Stimulated activated CD8-positive, alpha-beta memory T cell treated with anti-CD3 and anti-CD28 coated beads, Interleukin-7, amount 100 ng/mL, for 24 hours (primary cell): ENCODE measurements around the gene RBBP8.
"Not testable (repeated sequence)": the region's sequence is repeated elsewhere in the genome, so short reads cannot be mapped to it uniquely, and the experiment has no call there.

Experiments used
- DNase-seq: peaks from one replicate; pipeline ENCODE4 v3.0.0-alpha.2; 2020; ENCODE audit warnings: low read depth

RBBP8 gene

DNA sequence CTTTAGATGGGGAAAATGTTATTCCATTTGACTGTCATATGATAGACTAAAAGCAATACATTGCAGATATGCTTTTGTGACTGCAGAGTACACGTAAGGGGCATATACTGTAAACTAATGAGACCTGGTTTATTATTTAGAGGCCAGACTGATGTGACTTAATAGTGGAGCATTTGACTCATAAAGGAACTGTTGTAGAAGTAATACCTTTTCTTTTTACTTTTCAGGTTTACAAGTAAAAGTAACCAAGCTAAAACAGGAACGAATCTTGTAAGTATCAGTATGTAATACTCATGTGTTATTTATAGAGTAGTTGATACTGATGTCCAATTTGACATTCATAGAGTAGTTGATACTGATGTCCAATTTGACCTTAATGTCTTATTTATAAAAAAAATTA is 13.1 kb downstream of the RBBP8 start:
- no peak for DNase-seq

GRCh38 chr18:22946846-22947245 is 13.7 kb downstream of the RBBP8 start:
- no peak for DNase-seq

DNA sequence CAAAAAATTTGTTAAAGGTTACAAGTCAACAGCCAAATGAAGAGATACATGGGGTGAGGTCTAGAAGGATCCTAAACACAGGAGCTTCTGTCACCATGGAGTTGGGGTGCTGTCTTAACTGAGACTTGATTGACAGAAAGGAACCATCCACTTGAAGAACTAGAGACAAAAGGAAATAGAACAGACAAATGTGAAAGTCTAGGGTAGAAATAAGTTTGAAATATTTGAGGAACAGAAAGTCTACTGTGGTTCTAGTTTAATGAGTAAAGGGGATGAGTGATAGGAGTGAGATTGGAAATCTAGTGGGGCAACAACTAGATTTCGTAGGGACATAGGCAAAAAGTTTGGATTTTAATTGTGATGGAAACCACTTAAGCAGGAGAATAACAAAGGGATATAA is 18.7 kb downstream of the RBBP8 start:
- DNase-seq: no peak

GRCh38 chr18:22952525-22952924 is 19.4 kb downstream of the RBBP8 start:
- no peak for DNase-seq

- DNase-seq: not testable (repeated sequence)
Observed at GRCh38 chr18:22953982-22954381, 20.9 kb downstream of the RBBP8 start.

DNA sequence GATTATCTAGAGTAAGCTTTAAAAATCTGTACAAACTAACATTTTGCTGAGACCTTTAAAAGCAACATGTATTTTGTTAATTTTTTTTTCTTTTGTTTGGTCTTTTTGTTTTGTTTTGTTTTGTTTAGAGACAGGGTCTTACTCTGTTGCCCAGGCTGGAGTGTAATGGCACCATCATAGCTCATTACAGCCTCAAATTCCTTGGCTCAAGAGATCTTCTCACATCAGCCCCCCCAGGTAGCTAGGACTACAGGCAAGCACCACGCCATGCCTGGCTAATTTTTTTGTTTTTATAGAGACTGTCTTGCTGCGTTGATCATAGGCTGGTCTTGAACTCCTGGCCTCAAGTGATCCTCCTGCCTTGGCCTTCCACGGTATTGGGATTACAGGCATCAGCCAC is 23.1 kb downstream of the RBBP8 start:
- DNase-seq: no peak

DNA sequence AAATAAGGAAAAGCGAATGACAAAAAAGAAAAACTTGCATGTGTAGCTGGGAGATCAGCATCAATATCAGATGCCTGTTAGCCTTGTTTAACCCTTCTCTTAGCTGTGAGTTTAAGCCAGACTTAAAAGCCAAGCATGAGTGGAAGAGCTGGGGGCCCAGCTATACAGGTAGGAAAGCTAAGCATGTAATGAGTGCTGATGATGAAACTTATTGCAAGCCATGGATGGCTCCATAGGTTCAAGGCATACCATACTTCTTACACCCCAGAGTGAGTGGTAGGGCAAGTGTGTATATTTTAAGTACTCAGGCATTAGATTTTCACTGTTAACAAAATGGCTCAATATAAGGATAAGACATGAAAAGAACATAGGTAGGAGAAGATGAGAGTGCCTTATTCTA is 28.0 kb downstream of the RBBP8 start:
- no peak for DNase-seq

- DNase-seq: no peak
Observed at GRCh38 chr18:22962004-22962403, 28.9 kb downstream of the RBBP8 start.

DNA sequence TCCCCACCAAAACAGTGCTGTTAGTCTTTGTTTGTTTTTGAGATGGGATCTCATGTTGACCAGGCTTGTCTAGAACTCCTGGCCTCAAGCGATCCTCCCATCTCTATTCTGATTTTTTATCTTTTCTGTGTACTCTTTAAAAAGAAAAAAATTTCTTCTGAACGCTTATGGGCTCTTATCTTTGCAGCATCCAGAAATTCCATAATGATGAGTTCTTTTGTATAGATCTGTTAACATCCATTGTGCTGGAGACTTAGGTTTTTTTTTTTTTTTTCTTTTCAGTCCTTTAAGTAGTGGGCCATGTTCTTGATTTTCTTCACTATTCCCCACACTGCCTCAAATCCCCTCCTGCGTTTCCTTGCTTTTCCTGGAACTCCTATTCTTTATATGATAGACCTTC is 31.0 kb downstream of the RBBP8 start:
- no peak for DNase-seq

GRCh38 chr18:22964722-22965121 is 31.6 kb downstream of the RBBP8 start:
- DNase-seq: no peak

GRCh38 chr18:22971038-22971437 is 37.9 kb downstream of the RBBP8 start:
- no peak for DNase-seq

- DNase-seq: no peak
Observed at GRCh38 chr18:22974001-22974400, 40.9 kb downstream of the RBBP8 start.

- no peak for DNase-seq
Observed at GRCh38 chr18:22974707-22975106, 41.6 kb downstream of the RBBP8 start.

GRCh38 chr18:22975508-22975907 is 42.4 kb downstream of the RBBP8 start:
- DNase-seq: no peak

DNA sequence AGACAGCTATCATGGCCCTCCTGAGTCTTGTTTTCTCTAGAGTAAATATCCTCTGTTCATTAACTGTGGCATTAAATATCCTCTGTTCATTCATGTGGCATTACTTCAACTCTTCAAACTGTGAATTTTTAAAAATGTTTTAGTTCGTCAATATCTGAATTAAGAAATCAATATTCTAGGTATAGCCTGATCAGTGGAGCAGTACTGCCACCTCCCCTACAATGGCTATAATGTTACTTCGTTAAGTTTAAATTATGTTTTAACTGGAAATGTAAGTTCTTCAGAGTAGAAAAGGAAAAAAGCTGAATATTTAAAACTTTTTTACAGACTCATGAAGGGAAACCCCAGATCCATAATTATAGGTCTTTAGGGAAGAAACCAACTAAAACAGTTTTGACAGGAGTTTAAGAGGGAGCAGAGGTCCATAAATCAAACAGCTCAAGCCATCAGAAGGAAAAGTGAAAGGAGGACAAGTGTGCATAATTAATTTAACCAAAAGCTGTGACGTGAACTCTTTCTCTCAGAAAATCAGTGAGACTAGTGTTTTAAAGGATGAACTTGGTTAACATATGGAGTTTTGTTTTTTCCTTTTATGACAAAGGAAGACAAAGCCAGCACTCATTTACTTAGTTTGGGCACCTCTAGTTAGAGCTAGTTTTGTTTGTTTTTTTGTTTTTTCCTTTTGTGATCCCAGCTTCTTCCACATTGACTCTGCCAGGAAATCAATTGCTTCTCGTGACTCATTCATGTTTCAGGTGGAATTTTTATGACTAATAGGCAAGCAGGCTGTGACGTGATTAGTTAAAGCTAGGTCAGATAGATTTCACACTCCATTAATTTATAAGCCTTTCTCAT is 44.9 kb downstream of the RBBP8 start:
- DNase-seq: no peak

- no peak for DNase-seq
Observed at GRCh38 chr18:22980394-22980793, 47.3 kb downstream of the RBBP8 start.

DNA sequence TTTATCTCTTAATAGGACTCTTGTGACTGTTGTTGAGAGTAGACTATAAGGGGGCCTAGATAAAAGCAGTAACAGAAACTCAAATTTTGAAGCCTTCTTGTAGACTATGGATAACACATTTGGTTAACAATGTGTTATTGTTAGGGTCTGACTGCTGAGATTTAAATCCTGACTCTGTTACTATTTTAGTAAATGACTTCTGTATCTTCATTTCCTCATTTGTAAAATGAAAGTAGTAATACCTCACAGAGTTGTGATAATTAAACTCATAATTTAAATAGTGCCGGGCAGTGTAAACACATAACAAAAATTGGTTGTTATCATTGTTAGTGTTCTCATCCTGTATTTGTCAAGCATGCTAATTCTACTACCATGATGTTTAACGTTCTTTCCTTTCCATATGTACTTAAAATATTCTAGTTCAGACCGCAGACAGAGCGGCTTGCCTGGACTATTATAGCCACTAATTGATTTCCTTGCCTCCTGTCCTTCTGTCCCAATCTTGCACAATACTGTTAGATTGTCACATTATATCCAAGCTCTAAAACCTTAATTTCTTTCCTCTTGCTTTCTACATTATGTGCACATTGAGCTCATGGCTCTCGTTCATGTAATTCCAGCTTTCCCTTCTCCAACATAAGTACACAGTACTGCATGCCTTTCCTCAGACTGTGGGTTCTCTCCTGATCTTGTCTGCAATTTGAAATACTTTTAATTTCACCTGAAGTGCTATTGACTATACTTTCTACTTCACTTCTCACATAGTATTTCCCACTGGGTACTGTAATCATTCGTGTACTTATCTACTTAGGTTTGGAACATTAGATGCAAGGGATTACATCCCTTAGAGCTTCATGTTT is 48.4 kb downstream of the RBBP8 start:
- no peak for DNase-seq

DNA sequence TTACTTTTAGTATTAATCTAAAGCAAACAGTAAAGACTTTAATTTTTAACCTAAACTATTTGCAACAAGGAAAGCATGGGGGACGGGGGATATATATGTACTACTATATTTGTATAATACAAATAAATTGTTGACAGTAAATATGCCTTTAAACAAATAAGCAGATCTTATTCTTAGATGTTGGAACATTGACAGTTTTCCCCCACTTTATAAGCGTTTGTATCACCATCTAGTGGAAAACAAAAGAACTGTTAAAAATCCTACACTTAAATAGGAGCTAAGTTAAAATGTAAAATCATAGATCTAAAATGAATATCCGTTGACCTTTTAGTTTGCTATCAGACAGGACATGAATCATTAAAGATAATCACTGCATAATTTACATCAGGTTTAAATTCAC is 50.0 kb downstream of the RBBP8 start:
- DNase-seq: no peak

DNA sequence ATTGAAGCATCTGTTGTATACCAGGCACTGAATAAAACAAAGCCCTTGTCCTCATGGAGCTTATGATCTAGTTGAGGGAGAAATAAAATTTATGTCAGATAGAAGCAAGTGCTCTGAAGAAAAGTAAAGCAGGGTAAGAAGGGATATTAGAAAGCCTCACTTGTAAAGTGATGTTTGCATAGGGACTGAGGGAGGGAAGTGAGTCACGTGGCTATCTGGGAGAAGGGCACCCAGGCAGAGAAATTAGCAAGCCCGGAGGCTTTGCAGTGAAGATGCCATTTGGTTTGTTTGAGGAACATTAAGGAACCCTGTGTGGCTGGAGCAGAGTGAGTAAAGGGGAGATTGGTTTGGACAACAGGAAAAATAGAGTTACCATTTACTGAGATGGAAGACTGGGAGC is 52.1 kb downstream of the RBBP8 start:
- DNase-seq: no peak

GRCh38 chr18:22987547-22988189 is 54.5 kb downstream of the RBBP8 start:
- DNase-seq: no peak

GRCh38 chr18:22988208-22988607 is 55.1 kb downstream of the RBBP8 start:
- DNase-seq: no peak

DNA sequence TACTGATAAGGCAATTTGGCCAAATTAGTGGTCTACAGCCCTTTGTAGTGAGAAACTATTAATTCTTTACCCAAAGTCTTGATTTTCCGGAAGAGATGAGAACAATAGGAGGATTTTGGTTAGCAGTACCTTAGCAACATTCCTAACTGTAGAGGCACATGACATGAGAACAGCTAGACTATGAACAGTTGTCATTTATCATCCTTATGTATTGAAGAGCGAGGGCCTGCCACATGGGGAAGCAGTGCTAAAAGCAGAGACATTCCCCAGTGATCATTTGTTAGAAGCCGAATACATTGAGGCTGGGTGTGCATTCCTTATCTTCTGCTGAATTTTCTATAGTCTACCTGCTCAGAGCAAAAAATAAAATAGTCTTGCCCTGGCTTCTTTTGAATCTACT is 65.2 kb downstream of the RBBP8 start:
- DNase-seq: no peak

- DNase-seq: no peak
Observed at GRCh38 chr18:22999212-22999611, 66.1 kb downstream of the RBBP8 start.
